ENCODE measurements around the gene EGFR.

Gene EGFR

DNA sequence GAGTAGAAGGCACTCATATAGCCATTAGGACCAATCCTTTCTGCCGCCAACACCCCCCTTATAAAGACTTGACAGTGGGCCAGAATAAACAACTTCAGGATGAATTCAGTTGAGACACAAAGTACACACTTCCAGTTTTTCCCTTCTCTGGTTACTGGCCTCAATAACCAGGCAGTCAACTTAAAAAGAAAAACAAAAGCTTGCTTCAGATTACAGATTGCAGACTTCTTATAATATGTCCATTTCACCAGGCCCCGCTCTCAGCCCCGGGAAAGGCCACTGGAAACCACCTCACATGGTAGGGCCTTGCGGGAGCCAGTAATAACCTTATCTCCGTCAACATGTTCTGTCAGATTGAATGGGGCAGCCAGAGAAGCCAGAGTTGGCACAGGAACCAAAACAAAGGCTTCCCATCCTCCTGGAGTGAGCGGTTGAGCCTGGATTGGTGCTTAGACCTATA is 108.8 kb downstream of the EGFR start:
- no peak for DNase-seq (ENCODE audit: low read depth)

DNA sequence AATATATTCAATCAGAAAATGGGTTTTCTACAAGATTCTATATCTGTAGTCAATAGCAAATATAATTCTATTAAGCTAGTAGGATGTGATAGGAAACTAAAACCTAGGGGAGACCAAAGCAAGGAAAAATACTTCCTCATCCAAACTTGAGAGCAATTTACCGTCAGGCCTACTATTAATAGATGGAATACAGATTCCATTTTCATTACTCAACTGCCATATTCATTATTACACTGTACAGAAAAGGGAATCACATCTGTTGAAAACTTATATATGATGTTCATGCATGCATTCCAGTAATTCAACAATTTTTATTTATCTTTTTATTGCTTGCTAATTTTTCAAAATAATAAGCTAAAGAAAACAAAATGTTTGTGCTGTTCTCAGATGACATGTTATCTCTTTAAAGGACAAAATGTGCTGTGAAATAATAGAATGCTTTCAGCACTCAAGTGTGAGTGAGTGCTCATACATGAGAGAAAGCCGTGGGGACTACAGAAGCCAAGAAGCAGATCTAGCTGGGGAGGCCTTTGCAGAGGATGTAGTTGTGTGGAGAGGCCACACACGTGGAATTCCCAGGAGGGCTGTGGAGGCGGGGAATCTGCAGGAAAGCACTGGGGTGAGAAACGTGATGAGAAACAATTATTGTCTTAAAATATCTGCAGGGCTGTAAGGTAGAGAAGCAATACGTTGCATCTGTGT is 110.0 kb downstream of the EGFR start:
- DNase-seq (ENCODE audit: low read depth), result no peak

DNA sequence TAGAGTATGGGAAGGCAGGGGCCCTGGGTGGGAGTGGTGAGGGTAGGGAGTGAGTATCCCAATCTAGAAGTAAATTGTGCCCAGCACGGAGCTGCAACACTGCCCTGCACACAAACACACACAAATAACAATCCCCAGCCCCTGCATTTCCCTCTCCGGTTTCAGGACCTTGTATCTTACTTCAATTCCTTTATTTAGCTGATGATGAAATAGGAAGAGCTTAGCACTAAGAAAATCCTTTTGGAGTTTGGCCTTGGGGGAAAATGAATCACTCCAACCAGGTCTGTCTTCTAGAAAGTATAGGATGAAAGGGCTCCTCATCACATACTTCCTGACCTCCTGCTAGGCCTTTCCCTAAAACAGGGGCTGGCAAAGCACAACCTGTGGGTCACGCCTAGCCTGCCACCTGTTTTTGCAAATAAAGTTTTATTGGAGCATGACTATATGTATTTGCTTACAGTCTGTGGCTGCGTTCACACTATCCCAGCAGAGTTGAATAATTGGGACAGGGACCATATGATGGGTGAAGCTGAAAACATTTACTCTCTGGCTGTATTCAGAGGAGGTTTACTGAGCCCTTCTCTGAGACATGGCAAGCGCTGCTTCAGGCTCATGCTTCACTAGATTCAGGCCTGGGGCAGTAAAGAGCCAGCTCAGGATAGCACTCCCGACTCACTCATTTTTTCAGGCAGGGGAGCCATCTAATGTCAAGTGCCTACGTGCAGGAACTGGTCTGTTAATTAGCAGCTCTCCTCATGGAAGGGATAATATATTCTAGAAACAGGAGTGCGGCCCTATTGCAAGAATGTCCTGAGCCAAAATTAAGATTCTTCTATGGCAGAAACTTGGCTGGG is 111.0 kb downstream of the EGFR start:
- no peak for DNase-seq (ENCODE audit: low read depth)

- DNase-seq (ENCODE audit: low read depth), result no peak
These were observed 111.8 kb downstream of the EGFR start for GRCh38 chr7:55130395-55131141.

- DNase-seq (ENCODE audit: low read depth), result no peak
These were observed 112.5 kb downstream of the EGFR start for GRCh38 chr7:55131142-55131929.

- DNase-seq (ENCODE audit: low read depth), result no peak
These were observed 113.7 kb downstream of the EGFR start for GRCh38 chr7:55132550-55132889.

GRCh38 chr7:55132890-55133551 is 114.2 kb downstream of the EGFR start:
- peak; percentile 97 for DNase-seq (ENCODE audit: low read depth)

- DNase-seq (ENCODE audit: low read depth), result peak; percentile 96
These were observed 115.0 kb downstream of the EGFR start for GRCh38 chr7:55133630-55134358.

DNA sequence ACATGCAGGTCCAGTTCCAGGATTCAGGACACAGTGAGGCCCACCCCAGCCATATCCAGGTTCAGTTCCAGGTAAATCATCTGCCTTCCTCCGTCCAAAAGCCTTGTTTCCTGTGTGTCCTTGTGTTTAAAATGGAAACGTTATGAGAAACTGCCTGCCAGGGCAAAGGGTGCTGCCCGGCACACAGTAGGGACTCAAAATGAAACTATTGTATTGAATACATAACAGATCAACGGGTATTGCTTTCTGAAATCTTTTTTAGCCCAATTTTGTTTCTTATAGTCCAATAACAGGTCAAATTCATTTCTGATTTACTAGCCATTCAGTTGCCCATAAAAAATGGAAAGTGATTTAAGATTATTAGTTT is 115.5 kb downstream of the EGFR start:
- DNase-seq (ENCODE audit: low read depth), result no peak

DNA sequence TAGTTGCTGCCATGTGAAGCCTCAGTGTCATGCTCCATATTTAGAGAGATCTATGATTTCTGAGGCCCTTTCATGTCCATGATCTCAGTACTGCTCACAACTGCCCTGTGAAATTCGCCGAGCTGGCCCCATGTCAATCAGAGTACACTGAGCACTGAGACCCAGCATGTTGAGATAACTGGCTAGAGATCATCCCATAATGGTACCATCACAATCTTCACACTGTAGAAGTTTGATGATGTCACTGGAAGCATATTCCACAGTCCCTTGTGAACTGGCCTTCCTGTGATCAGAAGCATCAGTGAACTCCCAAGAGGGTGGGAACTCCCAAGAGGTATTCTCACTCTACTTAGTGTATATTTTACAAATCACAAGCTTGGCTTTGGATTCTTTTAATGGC is 116.0 kb downstream of the EGFR start:
- no peak for DNase-seq (ENCODE audit: low read depth)

- no peak for DNase-seq (ENCODE audit: low read depth)
These were observed 116.6 kb downstream of the EGFR start for GRCh38 chr7:55135462-55135861.

- no peak for DNase-seq (ENCODE audit: low read depth)
These were observed 119.8 kb downstream of the EGFR start for GRCh38 chr7:55138663-55139062.

GRCh38 chr7:55140221-55140940 is 121.6 kb downstream of the EGFR start:
- no peak for DNase-seq (ENCODE audit: low read depth)

GRCh38 chr7:55140941-55141278 is 122.1 kb downstream of the EGFR start:
- DNase-seq (ENCODE audit: low read depth), result no peak

DNA sequence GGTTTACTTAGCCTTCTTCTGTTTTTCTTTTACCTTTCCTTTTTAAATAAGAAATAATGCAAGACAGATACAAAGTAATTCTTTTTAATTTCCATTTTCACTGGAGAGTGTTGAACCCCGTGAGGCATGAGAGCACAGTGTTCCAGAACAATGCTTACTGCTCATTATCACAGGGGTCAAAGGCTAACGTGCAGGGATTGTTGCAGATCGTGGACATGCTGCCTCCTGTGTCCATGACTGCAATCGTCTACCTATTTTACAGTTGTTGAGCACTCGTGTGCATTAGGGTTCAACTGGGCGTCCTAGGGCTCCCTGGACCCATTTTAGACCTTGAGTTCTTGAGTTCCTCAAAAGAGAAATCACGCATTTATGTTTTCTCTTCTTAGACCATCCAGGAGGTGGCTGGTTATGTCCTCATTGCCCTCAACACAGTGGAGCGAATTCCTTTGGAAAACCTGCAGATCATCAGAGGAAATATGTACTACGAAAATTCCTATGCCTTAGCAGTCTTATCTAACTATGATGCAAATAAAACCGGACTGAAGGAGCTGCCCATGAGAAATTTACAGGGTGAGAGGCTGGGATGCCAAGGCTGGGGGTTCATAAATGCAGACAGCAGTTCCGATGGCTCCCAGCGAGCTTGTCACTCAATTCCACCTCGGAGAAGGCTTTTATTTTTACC is 124.2 kb downstream of the EGFR start:
- DNase-seq (ENCODE audit: low read depth), result no peak

GRCh38 chr7:55144333-55145317 is 125.8 kb downstream of the EGFR start:
- no peak for DNase-seq (ENCODE audit: low read depth)

DNA sequence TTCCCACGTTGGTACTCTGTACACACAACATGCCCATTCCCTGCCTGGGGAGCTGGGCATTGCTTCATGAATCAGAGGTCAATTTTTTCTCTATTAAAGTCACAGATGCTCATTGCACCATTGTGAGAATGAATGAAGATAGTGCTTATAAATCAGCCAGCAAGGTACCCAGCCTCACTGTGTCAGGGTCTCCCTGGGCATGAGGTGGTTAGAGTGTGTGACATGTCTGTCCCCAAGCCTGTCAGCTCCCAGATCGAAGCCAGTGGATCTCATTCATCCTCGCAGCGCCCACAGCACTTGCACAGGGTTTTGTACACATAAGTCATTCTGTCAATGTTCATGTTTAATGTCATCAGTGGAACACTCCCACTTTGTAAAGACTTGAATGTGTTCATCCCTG is 126.8 kb downstream of the EGFR start:
- no peak for DNase-seq (ENCODE audit: low read depth)

- no peak for DNase-seq (ENCODE audit: low read depth)
These were observed 128.3 kb downstream of the EGFR start for GRCh38 chr7:55147101-55147500.
